H1 (cell line): ENCODE measurements around the gene CELF1. TPM values are rescaled to one million over a fixed set of nuclear protein-coding genes. Genes with fewer than 3 reads are reported as not detected.

Experiments used
- CTCF ChIA-PET: fragments of 300-600 bp; sonication (Branson Sonifier 250); formaldehyde crosslinking; loops from one replicate; lab custom pipeline; 2021; ENCODE audit not compliant: partially characterized antibody; lab: Charles Lee
- POLR2A ChIA-PET: fragments of 300-600 bp; sonication (Branson Sonifier 250); formaldehyde crosslinking; loops from one replicate; lab custom pipeline; 2021; ENCODE audit warnings: inconsistent platforms; ENCODE audit not compliant: partially characterized antibody; lab: Charles Lee
- DNase-seq, 2 experiments: peaks; one replicate each; pipeline versions ENCODE4 v3.0.0 to v3.0.0-alpha.2; 2010 to 2022; ENCODE audit warnings: low spot score in 2 of 2, low read depth in 1 of 2, mixed read lengths in 1 of 2
- FAIRE-seq: peaks from 2 replicates; lab custom pipeline; 2011; peaks lifted over from hg19 to GRCh38; lab: Jason Lieb, UNC
- H2AFZ ChIP-seq: 2 replicates; pipeline ENCODE4 v1.8.1; 2012; ENCODE audit warnings: low read length, inconsistent platforms
- H2AK5ac ChIP-seq: 2 replicates; pipeline ENCODE4 v1.6.1; 2013; ENCODE audit warnings: low read depth, low read length
- H2BK120ac ChIP-seq: replicated peaks from 2 replicates; pipeline ENCODE3; 2013; ENCODE audit warnings: low read depth, low read length, inconsistent platforms
- H2BK12ac ChIP-seq: 2 replicates; pipeline ENCODE4 v1.6.1; 2013; ENCODE audit warnings: low read depth, low read length
- H2BK15ac ChIP-seq: 2 replicates; pipeline ENCODE4 v1.6.1; 2013; ENCODE audit warnings: low read length
- H2BK20ac ChIP-seq: 2 replicates; pipeline ENCODE4 v1.6.1; 2013; ENCODE audit warnings: low read length
- H2BK5ac ChIP-seq: 2 replicates; pipeline ENCODE4 v1.6.1; 2013; ENCODE audit warnings: low read depth, low read length
- H3K14ac ChIP-seq: 2 replicates; pipeline ENCODE4 v1.6.1; 2013; ENCODE audit warnings: inconsistent platforms; ENCODE audit not compliant: insufficient read length
- H3K18ac ChIP-seq: 2 replicates; pipeline ENCODE4 v1.6.1; 2013; ENCODE audit warnings: low read length; ENCODE audit errors: extremely low read depth
- H3K23ac ChIP-seq: 2 replicates; pipeline ENCODE4 v1.6.1; 2013; ENCODE audit warnings: inconsistent platforms; ENCODE audit not compliant: insufficient read length
- H3K23me2 ChIP-seq: 2 replicates; pipeline ENCODE4 v1.6.1; 2013; ENCODE audit warnings: low read depth, low read length
- H3K27ac ChIP-seq: 2 replicates; pipeline ENCODE4 v1.6.1; 2011; ENCODE audit warnings: low read depth, low read length, inconsistent platforms
- H3K27me3 ChIP-seq, 4 experiments: replicated peaks in 1 of 4; 1 replicate in 1 of 4; 2 replicates in 3 of 4; pipeline versions ENCODE4 v1.6.1 to v1.8.1; 2011 to 2013; ENCODE audit warnings: low read length in 3 of 4, mild to moderate bottlenecking in 3 of 4, inconsistent platforms in 2 of 4, mixed read lengths in 2 of 4, moderate library complexity in 1 of 4; ENCODE audit not compliant: control insufficient read depth in 3 of 4, insufficient read depth in 3 of 4; ENCODE audit errors: extremely low read depth in 1 of 4
- H3K36me3 ChIP-seq, 4 experiments: 2 replicates each; pipeline versions ENCODE4 v1.6.1 to v1.8.1; 2011 to 2013; ENCODE audit warnings: mild to moderate bottlenecking in 4 of 4, low read length in 3 of 4, moderate library complexity in 2 of 4, control low read depth in 1 of 4, inconsistent platforms in 1 of 4; ENCODE audit not compliant: insufficient read depth in 4 of 4, control insufficient read depth in 2 of 4
- H3K4ac ChIP-seq: replicated peaks from 2 replicates; pipeline ENCODE3; 2013; ENCODE audit warnings: low read length, low read depth, mixed read lengths, inconsistent platforms; ENCODE audit not compliant: insufficient read length
- H3K4me1 ChIP-seq, 4 experiments: replicated peaks in 1 of 4; 1 replicate in 1 of 4; 2 replicates in 3 of 4; pipeline versions ENCODE4 v1.6.1 to v1.8.1; 2011 to 2013; ENCODE audit warnings: low read length in 3 of 4, inconsistent platforms in 2 of 4, mixed read lengths in 1 of 4; ENCODE audit not compliant: insufficient read depth in 4 of 4, control insufficient read depth in 3 of 4
- H3K4me2 ChIP-seq, 2 experiments: 2 replicates each; pipeline versions ENCODE4 v1.6.1 to v1.8.1; 2011 to 2013; ENCODE audit warnings: low read depth in 2 of 2, low read length in 2 of 2, control low read depth in 1 of 2, inconsistent platforms in 1 of 2, mild to moderate bottlenecking in 1 of 2; ENCODE audit not compliant: insufficient read depth in 1 of 2
- H3K4me3 ChIP-seq, 4 experiments: fragments of 200-600, 300-600 bp in 1 of 4; sonication (generic), shearing (Covaris generic), sonication (Bioruptor Twin) in 1 of 4; 2 replicates each; pipeline versions ENCODE4 v1.5.1 to v1.8.1; 2011 to 2016; ENCODE audit warnings: low read length in 4 of 4, low read depth in 3 of 4, control low read depth in 2 of 4, inconsistent platforms in 2 of 4, mild to moderate bottlenecking in 2 of 4, mixed read lengths in 1 of 4, moderate library complexity in 1 of 4; ENCODE audit not compliant: insufficient read depth in 2 of 4; ENCODE audit errors: extremely low read depth in 1 of 4
- H3K56ac ChIP-seq: replicated peaks from 2 replicates; pipeline ENCODE3; 2013; ENCODE audit warnings: low read depth, mild to moderate bottlenecking, mixed read lengths, low read length, inconsistent platforms; ENCODE audit not compliant: insufficient read length
- H3K79me1 ChIP-seq: 2 replicates; pipeline ENCODE4 v1.6.1; 2013; ENCODE audit warnings: low read depth, low read length, control low read depth
- H3K79me2 ChIP-seq, 2 experiments: 2 replicates each; pipeline versions ENCODE4 v1.6.1 to v1.8.1; 2012 to 2013; ENCODE audit warnings: low read length in 2 of 2, mild to moderate bottlenecking in 2 of 2, inconsistent platforms in 1 of 2; ENCODE audit not compliant: insufficient read depth in 2 of 2, control insufficient read depth in 1 of 2
- H3K9ac ChIP-seq, 4 experiments: replicated peaks in 1 of 4; 1 replicate in 1 of 4; 2 replicates in 3 of 4; pipeline versions ENCODE4 v1.6.1 to v1.8.1; 2011 to 2013; ENCODE audit warnings: low read depth in 3 of 4, low read length in 3 of 4, control low read depth in 2 of 4, mild to moderate bottlenecking in 2 of 4, moderate library complexity in 2 of 4, inconsistent platforms in 1 of 4; ENCODE audit errors: extremely low read depth in 1 of 4
- H3K9me3 ChIP-seq, 2 experiments: 2 replicates each; pipeline versions ENCODE4 v1.6.1 to v1.8.1; 2012 to 2013; ENCODE audit warnings: mild to moderate bottlenecking in 2 of 2, moderate library complexity in 2 of 2, control low read depth in 1 of 2, inconsistent platforms in 1 of 2, low read depth in 1 of 2, low read length in 1 of 2, mixed read lengths in 1 of 2; ENCODE audit not compliant: insufficient read depth in 2 of 2
- H4K20me1 ChIP-seq, 2 experiments: replicated peaks in 1 of 2; 2 replicates each; pipeline versions ENCODE3 to v1.8.1; 2011 to 2013; ENCODE audit warnings: inconsistent platforms in 2 of 2, low read length in 2 of 2, mild to moderate bottlenecking in 1 of 2; ENCODE audit not compliant: insufficient read depth in 2 of 2, control insufficient read depth in 1 of 2
- H4K5ac ChIP-seq: 2 replicates; pipeline ENCODE4 v1.6.1; 2013; ENCODE audit warnings: low read length, low read depth, mixed read lengths, inconsistent platforms; ENCODE audit not compliant: insufficient read length
- H4K8ac ChIP-seq: 2 replicates; pipeline ENCODE4 v1.8.0; 2013; ENCODE audit warnings: mild to moderate bottlenecking, moderate library complexity, low read length, inconsistent platforms; ENCODE audit not compliant: insufficient read depth; ENCODE audit errors: extremely low read depth
- H4K91ac ChIP-seq: replicated peaks from 2 replicates; pipeline ENCODE3; 2013; ENCODE audit warnings: low read length, mixed read lengths, inconsistent platforms; ENCODE audit not compliant: insufficient read length
- HDAC6 ChIP-seq: IDR thresholded peaks from one replicate; pipeline ENCODE4 v1.7.1; 2012; ENCODE audit warnings: low read depth, mild to moderate bottlenecking, inconsistent platforms, low read length, moderate library complexity
- WGBS, 2 experiments: shearing (Covaris generic) in 1 of 2; methylation state at CpG; one replicate each; pipeline versions ENCODE4 v1.1.6 to v1.1.7; 2013 to 2015; ENCODE audit warnings: low lambda C conversion rate in 2 of 2, mixed read lengths in 2 of 2, inconsistent platforms in 1 of 2, low coverage in 1 of 2, missing lambda C conversion rate in 1 of 2; ENCODE audit not compliant: insufficient replicate concordance in 2 of 2, insufficient coverage in 1 of 2, insufficient read length in 1 of 2; ENCODE audit errors: extremely low coverage in 1 of 2, missing lambda C conversion rate in 1 of 2; 5-methylcytosine and 5-hydroxymethylcytosine counted together
- polyA plus RNA-seq, 7 experiments: library from polyadenylated mRNA; depleted of rRNA in 3 of 7; stranded (reverse) in 5 of 7; unstranded in 2 of 7; fragments of >200 nt in 5 of 7; fragments of 200-250 nt in 2 of 7; gene quantifications; 1 replicate in 5 of 7; 2 replicates in 1 of 7; 4 replicates in 1 of 7; pipeline versions ENCODE4 v1.2.1 to v1.2.3, GENCODE V29; 2011 to 2013; ENCODE audit warnings: missing spikeins in 2 of 7, mixed read lengths in 2 of 7
- total RNA-seq: library from RNA; stranded (reverse); fragmentation: NEBNext Ultra II Directional; extraction: Animal tissue kit (Norgen Biotek cat#: 25700); gene quantifications from 2 replicates; pipeline ENCODE4 v1.2.1, GENCODE V29; 2021

CELF1 gene
- total and polyA plus RNA-seq, 2 of the 8 experiments (the other 6 are each of a cell fraction or from before 2014, with no cell fraction given): 131 to 197 TPM

DNA sequence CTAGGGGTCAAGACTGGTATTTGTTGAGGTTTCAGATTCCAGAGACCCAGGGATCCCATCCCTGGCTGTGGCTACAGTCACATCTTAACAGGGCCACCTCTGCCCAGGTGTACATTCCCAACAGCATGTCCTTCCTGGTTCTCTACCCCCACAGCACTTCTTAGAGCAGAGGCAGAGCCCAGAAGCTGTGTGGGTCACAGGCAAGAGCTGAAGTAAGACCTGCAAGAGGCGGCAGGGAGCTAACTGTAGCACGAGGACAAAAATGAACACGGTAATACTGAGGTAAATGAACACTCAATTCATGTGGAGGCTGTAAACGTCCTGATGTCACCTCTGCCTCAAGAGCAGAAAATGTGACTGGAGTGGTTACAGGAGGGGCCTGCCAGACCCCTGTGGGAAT, 82.3 kb downstream of the CELF1 start:
- Histone ChIP-seq H3K79me2 (peaks cover 0 to 12% of the 10 kb centered on the region in 2 experiments; a peak in 1 of 4 replicates), H3K9ac (no peak overlapping the region), H2BK15ac (no peak overlapping the region), H3K18ac (no peak overlapping the region), H3K27me3 (no peaks in the 10 kb centered on the region), H2AK5ac (no peak overlapping the region), H4K91ac (no peak overlapping the region), H3K36me3 (peaks cover 21 to 73% (median 53%) of the 10 kb centered on the region in 4 experiments), H2BK12ac (no peak overlapping the region), H3K4ac (no peak overlapping the region), H3K14ac (no peak overlapping the region), H3K23ac (no peak overlapping the region), H3K4me3 (no peak overlapping the region), H3K56ac (no peak overlapping the region), H3K4me2 (no peak overlapping the region), H2BK120ac (no peak overlapping the region), H4K5ac (no peak overlapping the region), H3K4me1 (peaks cover 11 to 35% (median 23%) of the 10 kb centered on the region in 4 experiments), H4K20me1 (peaks cover 2 to 18% of the 10 kb centered on the region in 2 experiments), H3K9me3 (no peaks in the 10 kb centered on the region), H2BK20ac (no peak overlapping the region), H3K79me1 (peaks cover 7% of the 10 kb centered on the region), H4K8ac (no peak overlapping the region), H3K23me2 (no peaks in the 10 kb centered on the region)
- DNase-seq: no peak
- CTCF ChIA-PET: interaction anchor here (0.7 kb wide), 1 partner anchor 37 kb away, joined by 4 read pairs; no protein-coding TSS in a partner anchor
- no peak for TF ChIP-seq HDAC6
- TF ChIP-seq, all 59 proteins: peak for 0
- no peak overlapping the region for H2BK5ac ChIP-seq
- no peak overlapping the region; the same call in 1 of the 2 replicates for H3K27ac ChIP-seq
- no peak overlapping the region for H2AFZ ChIP-seq
- POLR2A ChIA-PET: interaction anchor here (1.3 to 1.6 kb wide), 2 partner anchors 17 to 88 kb away, joined by 3 to 4 read pairs; no protein-coding TSS in a partner anchor
- 90% methylated on average over 4 of the region's 4 CpGs; no CpG with 5 or more reads in 1 of the 2 experiments for WGBS, 2 experiments
- FAIRE-seq: no peak
